HL-60 (cell line): Measurements from ENCODE around the gene ESYT2.

ENCODE experiments used
- CTCF ChIP-seq: IDR thresholded peaks from one replicate; pipeline ENCODE4 v1.5.1; 2011; ENCODE audit warnings: low read length, control low read depth, inconsistent platforms; ENCODE audit not compliant: insufficient read depth
- GABPA ChIP-seq: IDR thresholded peaks from 2 replicates; pipeline ENCODE4 v1.6.1; 2012; ENCODE audit warnings: low read depth
- REST ChIP-seq: IDR thresholded peaks from 2 replicates; pipeline ENCODE4 v1.6.1; 2012; ENCODE audit warnings: low read depth; ENCODE audit not compliant: insufficient replicate concordance
- SPI1 ChIP-seq: IDR thresholded peaks from 2 replicates; pipeline ENCODE4 v1.6.1; 2012; ENCODE audit warnings: low read depth, mild to moderate bottlenecking, borderline replicate concordance

GRCh38 chr7:158781974-158782664 is 47.2 kb downstream of the ESYT2 start:
- TF ChIP-seq CTCF (no peak), REST (no peak), GABPA (no peak), SPI1 (no peak)
